Measurements from ENCODE around the gene ITSN2.

Gene ITSN2

GRCh38 chr2:24332791-24333540 is 27.4 kb downstream of the ITSN2 start:
- DNase-seq = no peak

GRCh38 chr2:24330161-24330560 is 30.2 kb downstream of the ITSN2 start:
- DNase-seq = no peak

- DNase-seq = peak; percentile 70 to 76
Observed at GRCh38 chr2:24329700-24330099, 30.6 kb downstream of the ITSN2 start.

- DNase-seq = no peak
Observed at GRCh38 chr2:24328010-24328409, 32.3 kb downstream of the ITSN2 start.

- no peak for DNase-seq
Observed at GRCh38 chr2:24317491-24317920, 42.8 kb downstream of the ITSN2 start.

- no peak for DNase-seq
Observed at GRCh38 chr2:24315669-24316068, 44.7 kb downstream of the ITSN2 start.

GRCh38 chr2:24313744-24314632 is 46.3 kb downstream of the ITSN2 start:
- no peak for DNase-seq

- no peak for DNase-seq
Observed at GRCh38 chr2:24307961-24308360, 52.4 kb downstream of the ITSN2 start.

GRCh38 chr2:24304631-24305030 is 55.7 kb downstream of the ITSN2 start:
- no peak for DNase-seq

GRCh38 chr2:24304098-24304497 is 56.2 kb downstream of the ITSN2 start:
- peak in 1 of 2 experiments; percentile 2 for DNase-seq

- no peak for DNase-seq
Observed at GRCh38 chr2:24301599-24301998, 58.7 kb downstream of the ITSN2 start.

- DNase-seq = no peak
Observed at GRCh38 chr2:24297663-24298062, 62.7 kb downstream of the ITSN2 start.

GRCh38 chr2:24287171-24287570 is 73.2 kb downstream of the ITSN2 start:
- no peak for DNase-seq

- no peak for DNase-seq
Observed at GRCh38 chr2:24285484-24286152, 74.7 kb downstream of the ITSN2 start.

- DNase-seq = no peak
Observed at GRCh38 chr2:24280645-24281044, 79.7 kb downstream of the ITSN2 start.

- no peak for DNase-seq
Observed at GRCh38 chr2:24280161-24280560, 80.2 kb downstream of the ITSN2 start.

- no peak for DNase-seq
Observed at GRCh38 chr2:24276349-24276899, 83.9 kb downstream of the ITSN2 start.

- no peak for DNase-seq
Observed at GRCh38 chr2:24274809-24275208, 85.5 kb downstream of the ITSN2 start.

- DNase-seq = no peak
Observed at GRCh38 chr2:24273598-24273997, 86.7 kb downstream of the ITSN2 start.

GRCh38 chr2:24272907-24273306 is 87.4 kb downstream of the ITSN2 start:
- no peak for DNase-seq

- DNase-seq = no peak
Observed at GRCh38 chr2:24272161-24272802, 88.1 kb downstream of the ITSN2 start.

GRCh38 chr2:24269265-24269664 is 91.1 kb downstream of the ITSN2 start:
- no peak for DNase-seq

- no peak for DNase-seq
Observed at GRCh38 chr2:24265212-24265611, 95.1 kb downstream of the ITSN2 start.

Data from Kasumi-1 (cell line).